OCI-LY1 (cell line): ENCODE data around the gene MPHOSPH9.
"Not testable (repeated sequence)": the region's sequence is repeated elsewhere in the genome, so short reads cannot be mapped to it uniquely, and the experiment has no call there.

Experiments used
- H2AFZ ChIP-seq: fragments of 200-600 bp; sonication (generic), shearing (Covaris generic); 2 replicates; pipeline ENCODE4 v1.6.0; 2014; ENCODE audit warnings: antibody characterized with exemption, mild to moderate bottlenecking, low read length
- H3F3A ChIP-seq: fragments of 200-600 bp; sonication (generic), shearing (Covaris generic); 2 replicates; pipeline ENCODE4 v1.6.0; 2014; ENCODE audit warnings: mild to moderate bottlenecking, antibody characterized with exemption, low read length, moderate library complexity; ENCODE audit not compliant: insufficient read depth
- H3K27ac ChIP-seq: fragments of 200-600 bp; sonication (generic); 2 replicates; pipeline ENCODE4 v1.5.1; 2014; ENCODE audit warnings: low read length, mixed run types, mild to moderate bottlenecking, low read depth; ENCODE audit not compliant: poor library complexity, severe bottlenecking
- H3K27me3 ChIP-seq: fragments of 200-600 bp; sonication (generic); 2 replicates; pipeline ENCODE4 v1.6.0; 2014; ENCODE audit warnings: antibody characterized with exemption, mild to moderate bottlenecking, low read length, moderate library complexity; ENCODE audit not compliant: insufficient read depth
- H3K36me3 ChIP-seq: fragments of 200-600 bp; sonication (generic); 2 replicates; pipeline ENCODE4 v1.6.1; 2014; ENCODE audit warnings: mild to moderate bottlenecking, antibody characterized with exemption, low read length, moderate library complexity, mixed read lengths; ENCODE audit not compliant: insufficient read depth
- H3K4me1 ChIP-seq: fragments of 200-600 bp; sonication (generic); 2 replicates; pipeline ENCODE4 v1.5.1; 2014; ENCODE audit warnings: mild to moderate bottlenecking, low read length, moderate library complexity; ENCODE audit not compliant: insufficient read depth, severe bottlenecking
- H3K4me2 ChIP-seq: fragments of 200-600 bp; sonication (generic), shearing (Covaris generic); 2 replicates; pipeline ENCODE4 v1.6.1; 2014; ENCODE audit warnings: low read length
- H3K4me3 ChIP-seq: fragments of 200-600 bp; sonication (generic); 2 replicates; pipeline ENCODE4 v1.5.1; 2014; ENCODE audit warnings: low read length, low read depth, mild to moderate bottlenecking, mixed read lengths; ENCODE audit not compliant: poor library complexity, severe bottlenecking
- H3K79me2 ChIP-seq: fragments of 200-600 bp; shearing (Covaris generic); 2 replicates; pipeline ENCODE4 v1.6.1; 2016; ENCODE audit warnings: mixed run types, low read length, mixed read lengths; ENCODE audit not compliant: insufficient read depth
- H3K9ac ChIP-seq: fragments of 200-600 bp; sonication (generic), shearing (Covaris generic); 2 replicates; pipeline ENCODE4 v1.6.1; 2014; ENCODE audit warnings: mild to moderate bottlenecking, low read length, mixed read lengths
- H3K9me2 ChIP-seq: fragments of 200-600 bp; sonication (generic), shearing (Covaris generic); 2 replicates; pipeline ENCODE4 v1.6.1; 2014; ENCODE audit warnings: low read depth, mild to moderate bottlenecking, low read length, mixed read lengths
- H3K9me3 ChIP-seq: fragments of 200-600 bp; shearing (Covaris generic); 2 replicates; pipeline ENCODE4 v1.6.1; 2014; ENCODE audit warnings: low read length, mixed read lengths
- H4K20me1 ChIP-seq: fragments of 200-600 bp; sonication (generic), shearing (Covaris generic); 2 replicates; pipeline ENCODE4 v1.6.0; 2016; ENCODE audit warnings: mild to moderate bottlenecking, low read length; ENCODE audit not compliant: insufficient read depth
- CTCF ChIP-seq: fragments of 200-600 bp; sonication (generic), shearing (Covaris generic); IDR thresholded peaks from 2 replicates; pipeline ENCODE4 v1.5.1; 2017; ENCODE audit warnings: mild to moderate bottlenecking, antibody characterized with exemption, low read length, moderate library complexity, mixed read lengths
- EZH2 ChIP-seq: fragments of 200-600 bp; sonication (generic), shearing (Covaris generic); IDR thresholded peaks from 2 replicates; pipeline ENCODE4 v1.8.0; 2017; ENCODE audit warnings: borderline replicate concordance, mixed run types, mild to moderate bottlenecking, antibody characterized with exemption, low read length, moderate library complexity, mixed read lengths

The MPHOSPH9 gene

GRCh38 chr12:123223241-123223668, 9.7 kb downstream of the MPHOSPH9 start:
- Histone ChIP-seq H2AFZ (no peak overlapping the region), H3K79me2 (peaks cover 18% of the 10 kb centered on the region), H3K9me3 (no peaks in the 10 kb centered on the region), H4K20me1 (no peaks in the 10 kb centered on the region), H3K4me2 (no peak overlapping the region), H3K4me1 (peaks cover 6% of the 10 kb centered on the region), H3K27me3 (no peaks in the 10 kb centered on the region), H3K9me2 (no peaks in the 10 kb centered on the region), H3K27ac (no peak overlapping the region), H3K9ac (no peak overlapping the region), H3F3A (no peaks in the 10 kb centered on the region), H3K36me3 (peaks cover 82% of the 10 kb centered on the region), H3K4me3 (no peak overlapping the region)
- no peak for TF ChIP-seq EZH2
- no peak for TF ChIP-seq CTCF

- H2AFZ ChIP-seq, H3K9me3 ChIP-seq, H3K4me3 ChIP-seq, H3K9me2 ChIP-seq, H3K4me1 ChIP-seq, H3F3A ChIP-seq, H3K27me3 ChIP-seq, H3K4me2 ChIP-seq, H3K79me2 ChIP-seq, H3K9ac ChIP-seq, H4K20me1 ChIP-seq, H3K27ac ChIP-seq: not testable (repeated sequence)
- peaks cover 79% of the 10 kb centered on the region for H3K36me3 ChIP-seq
Observed at GRCh38 chr12:123207815-123208214, 25.1 kb downstream of the MPHOSPH9 start.

GRCh38 chr12:123206794-123207193, 26.1 kb downstream of the MPHOSPH9 start:
- H4K20me1 ChIP-seq, H3F3A ChIP-seq, H3K4me3 ChIP-seq, H3K4me1 ChIP-seq, H3K9me3 ChIP-seq, H3K27ac ChIP-seq, H3K79me2 ChIP-seq, H3K4me2 ChIP-seq, H3K9me2 ChIP-seq, H2AFZ ChIP-seq, H3K9ac ChIP-seq, H3K27me3 ChIP-seq: not testable (repeated sequence)
- H3K36me3 ChIP-seq, result peaks cover 83% of the 10 kb centered on the region

- Histone ChIP-seq H3K27me3 (no peaks in the 10 kb centered on the region), H3K9ac (no peak overlapping the region), H3F3A (no peaks in the 10 kb centered on the region), H3K9me2 (no peaks in the 10 kb centered on the region), H4K20me1 (no peaks in the 10 kb centered on the region), H3K4me1 (no peaks in the 10 kb centered on the region), H2AFZ (no peak overlapping the region), H3K9me3 (no peaks in the 10 kb centered on the region), H3K4me3 (no peak overlapping the region), H3K4me2 (no peak overlapping the region), H3K36me3 (peaks cover 90% of the 10 kb centered on the region), H3K79me2 (no peaks in the 10 kb centered on the region), H3K27ac (no peak overlapping the region)
- TF ChIP-seq EZH2 (no peak), CTCF (no peak)
Observed at GRCh38 chr12:123200414-123200813, 32.5 kb downstream of the MPHOSPH9 start.
